Activated CD4-positive, alpha-beta T cell treated with anti-CD3 and anti-CD28 coated beads for 1 hour (primary cell): ENCODE data around the gene KLRC3.
A peak's percentile ranks its signal among the peaks of the same experiment; 100 is the strongest.
"Not testable (repeated sequence)": the region's sequence is repeated elsewhere in the genome, so short reads cannot be mapped to it uniquely, and the experiment has no call there.

ENCODE experiments used
- DNase-seq: peaks from one replicate; pipeline ENCODE4 v3.0.0-alpha.2; 2020

The KLRC3 gene

DNA sequence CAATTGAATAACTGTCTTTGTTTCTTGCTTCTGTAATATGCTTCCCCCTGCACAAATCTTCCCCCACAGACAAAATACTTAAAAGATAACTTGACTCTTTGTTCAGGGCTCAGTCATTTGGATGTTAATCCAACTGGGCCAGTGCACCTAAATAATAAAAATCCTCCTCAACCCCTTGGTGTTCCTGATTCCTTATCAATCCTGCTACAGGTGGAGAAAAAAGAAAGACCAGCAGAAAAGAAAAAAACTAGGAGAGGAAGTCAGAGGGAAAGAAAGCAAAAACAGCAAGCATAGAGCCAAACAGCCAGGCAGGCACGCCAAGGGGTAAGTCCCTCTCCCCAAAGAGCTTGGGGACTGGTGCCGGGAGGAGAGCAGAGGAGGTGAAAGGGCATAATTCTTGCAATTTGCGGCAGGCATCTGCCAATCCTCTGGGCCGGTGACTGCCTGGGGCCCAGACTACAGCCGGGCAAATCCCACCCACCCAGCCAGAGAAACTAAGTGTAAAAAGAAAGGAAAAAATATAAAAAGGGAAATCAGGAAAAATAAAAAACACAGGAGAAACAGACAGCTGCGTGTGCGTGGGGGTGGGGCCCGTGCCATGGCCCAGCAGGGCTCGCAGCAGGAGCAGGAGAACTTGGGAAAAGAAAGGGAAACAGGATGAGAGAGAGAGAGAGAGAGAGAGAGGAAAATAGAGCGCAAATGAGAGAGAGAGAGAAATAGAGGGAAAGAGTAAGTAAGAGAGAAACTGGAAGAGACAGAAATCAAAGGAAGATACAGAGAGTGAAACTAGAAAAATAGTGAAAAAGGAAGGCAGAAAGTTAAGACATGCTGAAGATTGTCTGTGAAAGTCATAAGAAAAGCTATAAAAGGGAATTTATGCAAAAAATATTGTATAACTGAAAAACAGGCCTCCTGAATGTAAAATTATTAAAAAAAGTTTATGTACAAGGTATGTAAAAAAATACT lies 51.9 kb downstream of the KLRC3 start:
- DNase-seq, result no peak

DNA sequence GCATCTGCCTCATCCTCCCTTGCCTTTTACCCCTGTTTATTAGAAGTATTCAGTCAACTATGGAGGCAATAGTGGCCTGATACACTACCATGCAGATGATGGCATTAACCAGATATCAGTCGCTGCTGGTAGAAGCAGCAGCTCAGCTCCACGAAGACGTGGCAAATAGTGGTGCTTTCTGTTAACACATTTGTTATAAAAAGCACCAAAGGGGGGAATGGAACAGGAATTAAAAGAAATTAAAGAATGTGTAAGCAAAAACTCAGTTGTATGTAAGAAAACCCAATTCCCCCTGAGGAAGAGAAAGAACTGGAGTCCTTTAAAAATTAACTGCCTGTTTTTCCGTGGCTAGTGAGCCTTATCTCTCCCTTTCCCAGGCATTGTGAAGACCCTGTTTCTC lies 52.7 kb downstream of the KLRC3 start:
- not testable (repeated sequence) for DNase-seq

- DNase-seq, result no peak
These were observed 53.5 kb downstream of the KLRC3 start for GRCh38 chr12:10366875-10367274.

DNA sequence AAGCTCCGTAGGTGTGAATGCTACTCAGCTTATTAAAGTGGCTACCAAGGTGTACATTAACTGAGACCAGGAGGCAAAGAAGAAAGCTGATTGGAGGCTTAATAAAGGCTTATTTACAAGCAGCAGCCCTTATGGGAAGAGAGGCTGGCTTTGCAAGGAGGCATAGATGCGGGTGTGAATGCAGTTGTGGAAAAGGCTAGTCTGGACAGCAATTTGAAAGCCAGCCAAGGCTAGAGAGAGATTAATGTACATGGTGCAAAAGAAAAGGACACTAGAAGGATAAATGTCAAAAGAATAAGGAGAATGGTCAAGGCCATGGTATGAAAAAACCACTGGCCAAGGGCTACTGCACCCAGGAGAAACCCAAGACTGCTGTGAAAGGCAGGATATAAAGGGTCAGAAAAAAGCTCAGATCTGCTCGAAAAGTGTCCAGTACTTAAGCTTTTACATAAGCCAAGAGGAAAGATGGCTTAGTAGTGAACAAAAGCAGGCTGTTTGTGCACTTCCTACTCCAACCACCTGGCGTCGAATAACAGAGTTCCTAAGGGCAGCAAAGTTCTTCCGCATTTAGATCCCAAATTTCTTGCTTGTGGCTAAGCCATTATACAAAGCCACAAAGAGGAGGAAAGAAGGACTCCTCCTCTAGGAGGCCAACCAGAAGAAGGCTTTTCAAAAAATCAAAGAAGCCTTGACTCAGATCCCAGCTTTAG lies 54.5 kb downstream of the KLRC3 start:
- no peak for DNase-seq

DNA sequence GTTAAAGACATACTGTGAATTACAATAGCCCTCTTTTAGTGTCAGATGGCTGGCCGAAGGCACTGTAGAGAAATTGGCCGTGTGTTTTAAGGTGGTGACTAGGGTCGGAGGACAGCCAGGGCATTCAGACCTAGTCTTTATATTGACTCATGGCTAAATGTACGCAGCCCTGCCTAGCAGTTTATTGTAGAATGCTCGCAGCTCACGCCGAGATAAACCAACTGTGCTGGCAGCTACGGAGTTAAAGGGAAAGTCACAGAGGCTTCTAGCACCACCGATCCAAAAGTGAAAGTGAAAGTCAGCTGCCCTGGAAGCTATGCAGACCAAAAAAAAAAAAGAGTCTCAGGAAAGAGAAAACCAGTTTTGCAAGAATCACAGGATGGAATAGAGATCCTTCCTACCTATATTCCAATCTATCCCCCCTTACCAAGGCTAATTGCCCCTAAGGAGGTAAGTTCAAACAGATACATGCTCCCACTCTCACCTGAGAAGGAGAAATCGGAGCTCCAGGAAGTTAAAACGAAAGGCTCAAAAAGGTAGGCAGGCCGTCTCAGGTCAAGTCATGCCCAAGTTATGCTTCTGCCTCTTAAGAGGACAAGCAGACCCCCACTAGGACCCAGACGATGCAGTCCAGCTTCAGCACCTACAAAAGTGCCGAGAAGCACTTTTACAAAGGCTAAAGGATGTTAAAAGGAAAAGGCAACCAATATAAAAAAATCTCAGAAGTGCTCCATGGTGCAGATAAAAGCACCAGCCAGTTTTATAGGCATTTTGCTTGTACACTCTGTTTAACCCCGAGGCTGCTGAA lies 55.4 kb downstream of the KLRC3 start:
- DNase-seq, result peak; percentile 36

- no peak for DNase-seq
These were observed 56.2 kb downstream of the KLRC3 start for GRCh38 chr12:10363914-10364814.

DNA sequence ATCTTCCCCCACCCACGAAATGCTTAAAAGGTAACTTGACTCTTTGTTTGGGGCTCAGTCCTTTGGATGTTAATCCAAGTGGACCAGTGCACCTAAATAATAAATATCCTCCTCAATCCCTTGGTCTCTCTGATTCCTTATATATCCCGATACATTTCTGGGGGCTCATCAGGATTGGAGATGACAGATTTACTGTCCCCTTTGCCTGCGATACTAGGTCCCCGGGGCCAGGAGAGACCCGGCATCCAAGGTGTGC lies 56.8 kb downstream of the KLRC3 start:
- no peak for DNase-seq

GRCh38 chr12:10362828-10363657 lies 57.4 kb downstream of the KLRC3 start:
- no peak for DNase-seq

- no peak for DNase-seq
These were observed 58.1 kb downstream of the KLRC3 start for GRCh38 chr12:10362325-10362724.
